ENCODE measurements around the gene HNRNPH3. TPM values are rescaled to one million over a fixed set of nuclear protein-coding genes. Genes with fewer than 3 reads are reported as not detected.

Gene HNRNPH3
- total RNA-seq, 4 donors from 2014 or later = 23.5 to 82.1 (median 43.6) TPM

DNA sequence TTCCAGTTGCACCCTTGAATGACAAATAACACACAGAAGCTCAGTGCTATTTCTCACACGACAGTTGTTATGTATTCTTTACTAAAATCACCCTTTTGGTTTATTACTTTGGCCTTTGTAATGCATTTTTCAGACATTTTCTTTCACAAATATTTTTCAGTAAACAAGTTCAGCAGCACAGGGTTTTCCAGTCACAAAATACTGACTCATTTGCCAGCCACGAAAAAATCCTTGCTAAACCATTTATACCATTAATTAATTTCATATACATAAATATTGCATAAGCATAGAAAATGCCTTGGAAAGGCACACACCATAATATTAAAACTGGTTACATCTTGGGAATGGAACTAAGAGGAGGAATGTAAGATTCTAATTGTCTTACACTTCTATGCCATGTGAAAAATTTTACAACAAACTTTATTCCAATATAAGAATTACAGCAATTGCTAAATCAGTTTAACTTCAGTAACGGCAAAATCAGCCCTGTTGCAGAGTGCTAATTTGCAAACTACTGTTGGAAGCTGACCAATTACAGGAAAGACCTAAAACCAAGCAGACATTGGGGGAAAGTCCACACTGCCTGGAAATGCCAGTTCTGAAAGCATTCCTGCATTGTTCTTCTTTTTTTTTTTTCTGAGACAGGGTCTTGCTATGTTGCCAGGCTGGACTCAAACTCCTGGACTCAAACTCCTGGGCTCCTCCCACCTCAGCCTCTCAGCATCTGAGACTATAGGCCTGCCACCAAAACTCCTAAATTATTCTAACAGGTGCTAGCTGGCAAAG lies 32.4 kb downstream of the HNRNPH3 start:
- H3K4me3 ChIP-seq (ENCODE audit: low read depth, poor library complexity, severe bottlenecking) = no peak overlapping the region
- no peak for DNase-seq (ENCODE audit: low spot score in 2 of 2)
- 71% methylated on average over 3 of the region's 3 CpGs for WGBS, 2 donors
- TF ChIP-seq, protein P1, sequence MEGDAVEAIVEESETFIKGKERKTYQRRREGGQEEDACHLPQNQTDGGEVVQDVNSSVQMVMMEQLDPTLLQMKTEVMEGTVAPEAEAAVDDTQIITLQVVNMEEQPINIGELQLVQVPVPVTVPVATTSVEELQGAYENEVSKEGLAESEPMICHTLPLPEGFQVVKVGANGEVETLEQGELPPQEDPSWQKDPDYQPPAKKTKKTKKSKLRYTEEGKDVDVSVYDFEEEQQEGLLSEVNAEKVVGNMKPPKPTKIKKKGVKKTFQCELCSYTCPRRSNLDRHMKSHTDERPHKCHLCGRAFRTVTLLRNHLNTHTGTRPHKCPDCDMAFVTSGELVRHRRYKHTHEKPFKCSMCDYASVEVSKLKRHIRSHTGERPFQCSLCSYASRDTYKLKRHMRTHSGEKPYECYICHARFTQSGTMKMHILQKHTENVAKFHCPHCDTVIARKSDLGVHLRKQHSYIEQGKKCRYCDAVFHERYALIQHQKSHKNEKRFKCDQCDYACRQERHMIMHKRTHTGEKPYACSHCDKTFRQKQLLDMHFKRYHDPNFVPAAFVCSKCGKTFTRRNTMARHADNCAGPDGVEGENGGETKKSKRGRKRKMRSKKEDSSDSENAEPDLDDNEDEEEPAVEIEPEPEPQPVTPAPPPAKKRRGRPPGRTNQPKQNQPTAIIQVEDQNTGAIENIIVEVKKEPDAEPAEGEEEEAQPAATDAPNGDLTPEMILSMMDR (IDR thresholded peaks at IDR 0.05) = no peak
- TF ChIP-seq POLR2A (IDR thresholded peaks at IDR 0.05) = no peak
- intact Hi-C loops (cut with DNase I; ENCODE audit: low total_unique reads) = no loop called here

DNA sequence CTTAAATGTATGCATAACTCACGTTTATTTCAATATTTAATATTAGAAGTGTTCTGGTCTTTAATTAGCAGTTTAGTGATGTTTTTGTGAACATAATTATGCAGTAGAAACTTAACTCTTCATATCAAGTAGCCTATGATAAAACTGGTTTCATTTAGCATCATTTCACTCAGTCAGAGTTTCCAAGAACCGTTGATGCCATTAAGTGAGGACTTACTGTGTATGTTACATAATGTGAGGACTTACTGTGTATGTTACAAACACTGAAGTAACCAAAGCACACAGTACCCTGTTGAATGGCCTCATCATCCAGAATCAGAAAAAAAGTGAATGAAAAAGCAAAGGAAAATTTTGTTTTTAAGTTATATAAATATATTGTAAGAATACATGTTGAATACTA lies 33.7 kb downstream of the HNRNPH3 start:
- H3K4me3 ChIP-seq (ENCODE audit: low read depth, poor library complexity, severe bottlenecking) = no peak overlapping the region
- intact Hi-C loops (cut with DNase I; ENCODE audit: low total_unique reads) = no loop called here
- TF ChIP-seq, protein P1 (IDR thresholded peaks at IDR 0.05) = no peak
- no peak for TF ChIP-seq POLR2A (IDR thresholded peaks at IDR 0.05)
- no peak for DNase-seq (ENCODE audit: low spot score in 2 of 2)
- WGBS, 2 donors = 79 to 82% methylated on average over 2 of the region's 2 CpGs

DNA sequence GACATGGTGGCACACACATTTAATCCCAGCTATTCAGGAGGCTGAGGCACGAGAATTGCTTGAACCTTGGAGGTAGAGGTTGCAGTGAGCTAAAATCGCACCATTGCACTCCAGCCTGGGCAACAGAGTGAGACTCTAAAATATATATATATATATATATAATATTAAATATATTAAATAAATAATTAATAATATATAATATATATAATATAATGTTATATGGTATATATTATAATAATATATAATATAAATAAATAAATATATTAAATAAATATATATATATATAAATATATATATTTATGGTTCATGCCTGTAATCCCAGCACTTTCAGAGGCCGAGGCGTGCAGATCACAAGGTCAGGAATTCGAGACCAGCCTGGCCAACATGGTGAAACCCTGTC lies 34.7 kb downstream of the HNRNPH3 start:
- intact Hi-C loops (cut with DNase I; ENCODE audit: low total_unique reads) = no loop called here
- 97 to 98% methylated on average over 5 of the region's 5 CpGs for WGBS, 2 donors
- no peak for TF ChIP-seq POLR2A (IDR thresholded peaks at IDR 0.05)
- TF ChIP-seq, protein P1 (IDR thresholded peaks at IDR 0.05) = no peak
- no peak overlapping the region for H3K4me3 ChIP-seq (ENCODE audit: low read depth, poor library complexity, severe bottlenecking)
- no peak for DNase-seq (ENCODE audit: low spot score in 2 of 2)

DNA sequence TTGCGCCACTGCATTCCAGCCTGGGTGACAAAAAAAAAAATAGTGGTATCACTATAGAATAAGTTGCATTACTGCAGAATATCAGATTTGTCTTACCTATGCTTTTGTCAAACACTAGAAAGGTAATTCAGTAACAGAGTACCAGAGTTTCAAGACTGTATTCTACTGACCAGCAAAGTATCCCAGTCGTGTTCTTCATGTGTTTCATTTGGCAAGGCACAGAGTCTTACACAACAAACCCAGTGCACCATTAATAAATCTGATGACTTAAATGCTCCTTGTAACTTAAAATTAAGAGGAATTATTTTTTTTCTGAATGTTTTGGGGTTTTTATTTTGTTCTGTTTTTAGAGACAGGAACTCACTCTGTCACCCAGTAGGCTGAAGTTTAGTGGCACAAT lies 35.3 kb downstream of the HNRNPH3 start:
- no peak for TF ChIP-seq POLR2A (IDR thresholded peaks at IDR 0.05)
- TF ChIP-seq, protein P1 (IDR thresholded peaks at IDR 0.05) = no peak
- WGBS, 2 donors = 79 to 84% methylated on average over 2 of the region's 2 CpGs
- H3K4me3 ChIP-seq (ENCODE audit: low read depth, poor library complexity, severe bottlenecking) = no peak overlapping the region
- DNase-seq (ENCODE audit: low spot score in 2 of 2) = no peak
- intact Hi-C loops (cut with DNase I; ENCODE audit: low total_unique reads) = no loop called here

DNA sequence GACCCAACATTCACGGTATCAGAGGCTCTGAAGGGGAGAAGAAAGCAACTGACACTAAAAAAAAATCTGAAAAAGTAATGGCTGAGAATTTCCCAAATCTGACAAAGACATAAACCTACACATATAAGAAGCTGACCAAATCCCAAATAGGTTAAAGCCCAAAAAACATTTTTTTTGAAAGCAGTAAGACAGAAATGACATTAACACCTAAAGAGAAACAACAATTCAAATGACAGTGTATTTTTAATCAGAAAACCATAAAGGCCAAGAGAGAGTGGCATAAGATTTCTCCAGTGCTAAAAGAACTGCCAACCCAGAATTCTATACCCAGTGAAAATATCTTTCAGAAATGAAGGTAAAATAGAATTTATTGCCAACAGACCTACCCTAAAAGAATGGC lies 39.7 kb downstream of the HNRNPH3 start:
- WGBS, 2 donors = 95% methylated on average over 1 of the region's 1 CpG
- no peak for DNase-seq (ENCODE audit: low spot score in 2 of 2)
- TF ChIP-seq, protein P1 (IDR thresholded peaks at IDR 0.05) = no peak
- no peak for TF ChIP-seq POLR2A (IDR thresholded peaks at IDR 0.05)
- no peak overlapping the region for H3K4me3 ChIP-seq (ENCODE audit: low read depth, poor library complexity, severe bottlenecking)
- intact Hi-C loops (cut with DNase I; ENCODE audit: low total_unique reads) = no loop called here

DNA sequence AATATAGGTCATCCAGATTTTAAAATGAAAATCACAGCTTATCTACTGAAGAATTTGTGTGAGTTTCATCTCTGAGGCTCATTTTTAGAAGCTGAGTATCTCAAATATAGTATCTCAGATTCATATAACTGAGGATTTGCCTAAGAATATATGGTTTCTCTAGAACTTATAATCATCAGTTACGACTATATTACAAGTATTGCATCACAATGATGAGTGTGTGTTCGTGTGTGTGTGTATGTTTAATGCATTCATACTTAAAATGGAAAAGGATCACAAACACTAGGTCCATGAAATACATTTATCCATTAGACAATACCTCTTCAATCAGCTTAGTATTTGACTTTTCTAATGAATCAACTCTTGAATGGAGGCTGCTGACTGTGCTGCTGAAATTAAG lies 53.9 kb downstream of the HNRNPH3 start:
- DNase-seq (ENCODE audit: low spot score in 2 of 2) = no peak
- intact Hi-C loops (cut with DNase I; ENCODE audit: low total_unique reads) = no loop called here
- TF ChIP-seq, protein P1 (IDR thresholded peaks at IDR 0.05) = no peak
- no peak for TF ChIP-seq POLR2A (IDR thresholded peaks at IDR 0.05)
- WGBS, 2 donors = 83 to 87% methylated on average over 2 of the region's 2 CpGs
- no peak overlapping the region for H3K4me3 ChIP-seq (ENCODE audit: low read depth, poor library complexity, severe bottlenecking)
